Measurements from ENCODE around the gene COX5B. TPM values are rescaled to one million over a fixed set of nuclear protein-coding genes. Genes with fewer than 3 reads are reported as not detected.

Gene COX5B
- total RNA-seq, 1 experiment from 2014 or later, result 298 TPM

GRCh38 chr2:97697252-97698235 is 51.7 kb downstream of the COX5B start:
- H3K27me3 ChIP-seq (ENCODE audit: control insufficient read depth, insufficient read depth, low read length), result no peaks in the 10 kb centered on the region
- H3K36me3 ChIP-seq (ENCODE audit: control insufficient read depth, insufficient read depth, low read length), result no peaks in the 10 kb centered on the region
- POLR2A ChIA-PET, result no interaction called here
- ATAC-seq (peak; percentile 95), DNase-seq (ENCODE audit: low read depth, low spot score) (peak; percentile 61)
- no peak overlapping the region for H3K27ac ChIP-seq (ENCODE audit: low read length)
- in situ Hi-C loops (cut with HindIII; ENCODE audit: low pct_unique_long_range_greater_than_20kb, low sequenced_read_pairs) (no loop called here), intact Hi-C loops (cut with micrococcal nuclease; ENCODE audit: unreplicated experiment) (loop anchor here (2.0 kb wide), 1 partner anchor 107 kb away; no protein-coding TSS in a partner anchor)
- H3K4me3 ChIP-seq (ENCODE audit: low read depth in 2 of 2, low read length in 2 of 2), result no peak overlapping the region
- CTCF ChIA-PET, result interaction anchor here (0.7 to 3.1 kb wide), 4 partner anchors 32 to 341 kb away, joined by 4 to 21 read pairs (median 8); no protein-coding TSS in a partner anchor
- H3K9me3 ChIP-seq (ENCODE audit: control insufficient read depth, insufficient read depth, low read depth, low read length), result no peaks in the 10 kb centered on the region
- no peaks in the 10 kb centered on the region for H3K4me1 ChIP-seq (ENCODE audit: control insufficient read depth, insufficient read depth, low read length)
- TF ChIP-seq SIN3A (IDR thresholded peaks at IDR 0.05; ENCODE audit: borderline replicate concordance, insufficient read depth, low read depth, low read length), result no peak
- TF ChIP-seq POLR2AphosphoS5 (IDR thresholded peaks at IDR 0.05; ENCODE audit: low read depth, low read length), result no peak
- TF ChIP-seq, protein P1, sequence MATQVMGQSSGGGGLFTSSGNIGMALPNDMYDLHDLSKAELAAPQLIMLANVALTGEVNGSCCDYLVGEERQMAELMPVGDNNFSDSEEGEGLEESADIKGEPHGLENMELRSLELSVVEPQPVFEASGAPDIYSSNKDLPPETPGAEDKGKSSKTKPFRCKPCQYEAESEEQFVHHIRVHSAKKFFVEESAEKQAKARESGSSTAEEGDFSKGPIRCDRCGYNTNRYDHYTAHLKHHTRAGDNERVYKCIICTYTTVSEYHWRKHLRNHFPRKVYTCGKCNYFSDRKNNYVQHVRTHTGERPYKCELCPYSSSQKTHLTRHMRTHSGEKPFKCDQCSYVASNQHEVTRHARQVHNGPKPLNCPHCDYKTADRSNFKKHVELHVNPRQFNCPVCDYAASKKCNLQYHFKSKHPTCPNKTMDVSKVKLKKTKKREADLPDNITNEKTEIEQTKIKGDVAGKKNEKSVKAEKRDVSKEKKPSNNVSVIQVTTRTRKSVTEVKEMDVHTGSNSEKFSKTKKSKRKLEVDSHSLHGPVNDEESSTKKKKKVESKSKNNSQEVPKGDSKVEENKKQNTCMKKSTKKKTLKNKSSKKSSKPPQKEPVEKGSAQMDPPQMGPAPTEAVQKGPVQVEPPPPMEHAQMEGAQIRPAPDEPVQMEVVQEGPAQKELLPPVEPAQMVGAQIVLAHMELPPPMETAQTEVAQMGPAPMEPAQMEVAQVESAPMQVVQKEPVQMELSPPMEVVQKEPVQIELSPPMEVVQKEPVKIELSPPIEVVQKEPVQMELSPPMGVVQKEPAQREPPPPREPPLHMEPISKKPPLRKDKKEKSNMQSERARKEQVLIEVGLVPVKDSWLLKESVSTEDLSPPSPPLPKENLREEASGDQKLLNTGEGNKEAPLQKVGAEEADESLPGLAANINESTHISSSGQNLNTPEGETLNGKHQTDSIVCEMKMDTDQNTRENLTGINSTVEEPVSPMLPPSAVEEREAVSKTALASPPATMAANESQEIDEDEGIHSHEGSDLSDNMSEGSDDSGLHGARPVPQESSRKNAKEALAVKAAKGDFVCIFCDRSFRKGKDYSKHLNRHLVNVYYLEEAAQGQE (IDR thresholded peaks at IDR 0.05; ENCODE audit: insufficient read depth in 1 of 2, low read depth in 2 of 2, low read length in 1 of 2), result no peak
- TF ChIP-seq, protein P2, sequence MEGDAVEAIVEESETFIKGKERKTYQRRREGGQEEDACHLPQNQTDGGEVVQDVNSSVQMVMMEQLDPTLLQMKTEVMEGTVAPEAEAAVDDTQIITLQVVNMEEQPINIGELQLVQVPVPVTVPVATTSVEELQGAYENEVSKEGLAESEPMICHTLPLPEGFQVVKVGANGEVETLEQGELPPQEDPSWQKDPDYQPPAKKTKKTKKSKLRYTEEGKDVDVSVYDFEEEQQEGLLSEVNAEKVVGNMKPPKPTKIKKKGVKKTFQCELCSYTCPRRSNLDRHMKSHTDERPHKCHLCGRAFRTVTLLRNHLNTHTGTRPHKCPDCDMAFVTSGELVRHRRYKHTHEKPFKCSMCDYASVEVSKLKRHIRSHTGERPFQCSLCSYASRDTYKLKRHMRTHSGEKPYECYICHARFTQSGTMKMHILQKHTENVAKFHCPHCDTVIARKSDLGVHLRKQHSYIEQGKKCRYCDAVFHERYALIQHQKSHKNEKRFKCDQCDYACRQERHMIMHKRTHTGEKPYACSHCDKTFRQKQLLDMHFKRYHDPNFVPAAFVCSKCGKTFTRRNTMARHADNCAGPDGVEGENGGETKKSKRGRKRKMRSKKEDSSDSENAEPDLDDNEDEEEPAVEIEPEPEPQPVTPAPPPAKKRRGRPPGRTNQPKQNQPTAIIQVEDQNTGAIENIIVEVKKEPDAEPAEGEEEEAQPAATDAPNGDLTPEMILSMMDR (IDR thresholded peaks at IDR 0.05), result peak; percentile 93
- no TSS peak for BruUV-seq (replicated peaks)

Other genes with a start within 250 kb of the COX5B start
- gene ANKRD36B, start 56.2 kb upstream of the COX5B start, total RNA-seq (2021; ENCODE audit: unreplicated experiment), result 14.7 TPM
- gene ACTR1B, start 18.0 kb downstream of the COX5B start, total RNA-seq (2021; ENCODE audit: unreplicated experiment), result 28.1 TPM
- gene C2orf92, start 23.7 kb downstream of the COX5B start, total RNA-seq (2021; ENCODE audit: unreplicated experiment), result 6.0 TPM
- gene ZAP70, start 67.5 kb downstream of the COX5B start, total RNA-seq (2021; ENCODE audit: unreplicated experiment), result 0.54 TPM

Measured in Panc1 (cell line).